Measurements from ENCODE around the gene LINGO1. TPM values are rescaled to one million over a fixed set of nuclear protein-coding genes. Genes with fewer than 3 reads are reported as not detected.

The LINGO1 gene
- total RNA-seq, 1 donor from 2014 or later: not detected

GRCh38 chr15:77572186-77572585, 60.5 kb downstream of the LINGO1 start:
- Mint-ChIP-seq H3K4me3 (no peak overlapping the region), H3K27ac (no peak overlapping the region), H3K9me3 (no peaks in the 10 kb centered on the region), H3K27me3 (ENCODE audit: insufficient read depth) (peaks cover 2% of the 10 kb centered on the region), H3K36me3 (ENCODE audit: low read depth) (no peaks in the 10 kb centered on the region), H3K4me1 (ENCODE audit: low read depth) (no peaks in the 10 kb centered on the region)
- intact Hi-C loops (cut with micrococcal nuclease): no loop called here
- no peak for DNase-seq (ENCODE audit: low spot score)

- intact Hi-C loops (cut with micrococcal nuclease): no loop called here
- no peak overlapping the region for H3K27ac Mint-ChIP-seq
- DNase-seq (ENCODE audit: low spot score): no peak
- H3K9me3 Mint-ChIP-seq: no peaks in the 10 kb centered on the region
- no peak overlapping the region for H3K4me3 Mint-ChIP-seq
- H3K36me3 Mint-ChIP-seq (ENCODE audit: low read depth): no peaks in the 10 kb centered on the region
- peaks cover 2% of the 10 kb centered on the region for H3K27me3 Mint-ChIP-seq (ENCODE audit: insufficient read depth)
- no peaks in the 10 kb centered on the region for H3K4me1 Mint-ChIP-seq (ENCODE audit: low read depth)
Measured at GRCh38 chr15:77571741-77572140, 61.0 kb downstream of the LINGO1 start.

GRCh38 chr15:77571181-77571580, 61.5 kb downstream of the LINGO1 start:
- intact Hi-C loops (cut with micrococcal nuclease): no loop called here
- no peaks in the 10 kb centered on the region for H3K36me3 Mint-ChIP-seq (ENCODE audit: low read depth)
- H3K27ac Mint-ChIP-seq: no peak overlapping the region
- no peaks in the 10 kb centered on the region for H3K4me1 Mint-ChIP-seq (ENCODE audit: low read depth)
- DNase-seq (ENCODE audit: low spot score): no peak
- no peaks in the 10 kb centered on the region for H3K9me3 Mint-ChIP-seq
- peaks cover 5% of the 10 kb centered on the region for H3K27me3 Mint-ChIP-seq (ENCODE audit: insufficient read depth)
- no peak overlapping the region for H3K4me3 Mint-ChIP-seq

GRCh38 chr15:77569729-77570125, 63.0 kb downstream of the LINGO1 start:
- H3K9me3 Mint-ChIP-seq: no peaks in the 10 kb centered on the region
- H3K27ac Mint-ChIP-seq: no peak overlapping the region
- no peaks in the 10 kb centered on the region for H3K4me1 Mint-ChIP-seq (ENCODE audit: low read depth)
- H3K4me3 Mint-ChIP-seq: no peak overlapping the region
- intact Hi-C loops (cut with micrococcal nuclease): no loop called here
- DNase-seq (ENCODE audit: low spot score): no peak
- H3K27me3 Mint-ChIP-seq (ENCODE audit: insufficient read depth): peaks cover 6% of the 10 kb centered on the region
- H3K36me3 Mint-ChIP-seq (ENCODE audit: low read depth): no peaks in the 10 kb centered on the region

GRCh38 chr15:77568973-77569728, 63.6 kb downstream of the LINGO1 start:
- H3K27me3 Mint-ChIP-seq (ENCODE audit: insufficient read depth): peaks cover 9% of the 10 kb centered on the region
- H3K4me3 Mint-ChIP-seq: no peak overlapping the region
- H3K27ac Mint-ChIP-seq: no peak overlapping the region
- no peaks in the 10 kb centered on the region for H3K9me3 Mint-ChIP-seq
- intact Hi-C loops (cut with micrococcal nuclease): no loop called here
- no peak for DNase-seq (ENCODE audit: low spot score)
- H3K36me3 Mint-ChIP-seq (ENCODE audit: low read depth): no peaks in the 10 kb centered on the region
- no peaks in the 10 kb centered on the region for H3K4me1 Mint-ChIP-seq (ENCODE audit: low read depth)

GRCh38 chr15:77568014-77568972, 64.4 kb downstream of the LINGO1 start:
- H3K27ac Mint-ChIP-seq: no peak overlapping the region
- no peaks in the 10 kb centered on the region for H3K4me1 Mint-ChIP-seq (ENCODE audit: low read depth)
- no peaks in the 10 kb centered on the region for H3K9me3 Mint-ChIP-seq
- no peak for DNase-seq (ENCODE audit: low spot score)
- peaks cover 9% of the 10 kb centered on the region for H3K27me3 Mint-ChIP-seq (ENCODE audit: insufficient read depth)
- intact Hi-C loops (cut with micrococcal nuclease): no loop called here
- no peaks in the 10 kb centered on the region for H3K36me3 Mint-ChIP-seq (ENCODE audit: low read depth)
- H3K4me3 Mint-ChIP-seq: no peak overlapping the region

GRCh38 chr15:77567202-77567601, 65.5 kb downstream of the LINGO1 start:
- Mint-ChIP-seq H3K9me3 (no peaks in the 10 kb centered on the region), H3K4me3 (no peak overlapping the region), H3K36me3 (ENCODE audit: low read depth) (no peaks in the 10 kb centered on the region), H3K4me1 (ENCODE audit: low read depth) (no peaks in the 10 kb centered on the region), H3K27me3 (ENCODE audit: insufficient read depth) (peaks cover 9% of the 10 kb centered on the region), H3K27ac (no peak overlapping the region)
- intact Hi-C loops (cut with micrococcal nuclease): no loop called here
- DNase-seq (ENCODE audit: low spot score): no peak

- no peak for DNase-seq (ENCODE audit: low spot score)
- intact Hi-C loops (cut with micrococcal nuclease): no loop called here
- H3K27me3 Mint-ChIP-seq (ENCODE audit: insufficient read depth): peaks cover 9% of the 10 kb centered on the region
- no peaks in the 10 kb centered on the region for H3K4me1 Mint-ChIP-seq (ENCODE audit: low read depth)
- no peak overlapping the region for H3K4me3 Mint-ChIP-seq
- no peaks in the 10 kb centered on the region for H3K9me3 Mint-ChIP-seq
- no peak overlapping the region for H3K27ac Mint-ChIP-seq
- no peaks in the 10 kb centered on the region for H3K36me3 Mint-ChIP-seq (ENCODE audit: low read depth)
Measured at GRCh38 chr15:77566092-77566491, 66.6 kb downstream of the LINGO1 start.

- H3K36me3 Mint-ChIP-seq (ENCODE audit: low read depth): no peaks in the 10 kb centered on the region
- intact Hi-C loops (cut with micrococcal nuclease): no loop called here
- no peaks in the 10 kb centered on the region for H3K9me3 Mint-ChIP-seq
- no peak overlapping the region for H3K27ac Mint-ChIP-seq
- H3K4me3 Mint-ChIP-seq: no peak overlapping the region
- no peaks in the 10 kb centered on the region for H3K4me1 Mint-ChIP-seq (ENCODE audit: low read depth)
- DNase-seq (ENCODE audit: low spot score): no peak
- peaks cover 9% of the 10 kb centered on the region for H3K27me3 Mint-ChIP-seq (ENCODE audit: insufficient read depth)
Measured at GRCh38 chr15:77565378-77565915, 67.3 kb downstream of the LINGO1 start.

GRCh38 chr15:77564938-77565337, 67.8 kb downstream of the LINGO1 start:
- intact Hi-C loops (cut with micrococcal nuclease): no loop called here
- Mint-ChIP-seq H3K4me1 (ENCODE audit: low read depth) (no peaks in the 10 kb centered on the region), H3K27me3 (ENCODE audit: insufficient read depth) (peaks cover 9% of the 10 kb centered on the region), H3K36me3 (ENCODE audit: low read depth) (no peaks in the 10 kb centered on the region), H3K9me3 (no peaks in the 10 kb centered on the region), H3K27ac (no peak overlapping the region), H3K4me3 (no peak overlapping the region)
- DNase-seq (ENCODE audit: low spot score): no peak

- no peaks in the 10 kb centered on the region for H3K4me1 Mint-ChIP-seq (ENCODE audit: low read depth)
- peaks cover 9% of the 10 kb centered on the region for H3K27me3 Mint-ChIP-seq (ENCODE audit: insufficient read depth)
- H3K36me3 Mint-ChIP-seq (ENCODE audit: low read depth): no peaks in the 10 kb centered on the region
- H3K4me3 Mint-ChIP-seq: no peak overlapping the region
- no peaks in the 10 kb centered on the region for H3K9me3 Mint-ChIP-seq
- intact Hi-C loops (cut with micrococcal nuclease): no loop called here
- no peak for DNase-seq (ENCODE audit: low spot score)
- no peak overlapping the region for H3K27ac Mint-ChIP-seq
Measured at GRCh38 chr15:77564341-77564740, 68.4 kb downstream of the LINGO1 start.

GRCh38 chr15:77563623-77564156, 69.0 kb downstream of the LINGO1 start:
- no peaks in the 10 kb centered on the region for H3K36me3 Mint-ChIP-seq (ENCODE audit: low read depth)
- DNase-seq (ENCODE audit: low spot score): no peak
- no peak overlapping the region for H3K4me3 Mint-ChIP-seq
- no peaks in the 10 kb centered on the region for H3K4me1 Mint-ChIP-seq (ENCODE audit: low read depth)
- peaks cover 9% of the 10 kb centered on the region for H3K27me3 Mint-ChIP-seq (ENCODE audit: insufficient read depth)
- intact Hi-C loops (cut with micrococcal nuclease): no loop called here
- H3K27ac Mint-ChIP-seq: no peak overlapping the region
- H3K9me3 Mint-ChIP-seq: no peaks in the 10 kb centered on the region

Data from activated T-helper 1 cell treated with anti-CD3 and anti-CD28 coated beads, Interleukin-12 subunit alpha, Interleukin-12 subunit beta, Interleukin-2, Interleukin-4 antibody, amounts not matched to agents 30 ng/mL and 10 ng/mL and 1 ng/mL, durations not matched to agents 14 hours and 24 hours and 36 hours (primary cell).